GM12873 (cell line): ENCODE measurements around the gene EIF2B4.

Experiments used
- CTCF ChIP-seq: IDR thresholded peaks from 2 replicates; pipeline ENCODE4 v1.5.1; 2012; ENCODE audit warnings: low read depth, mild to moderate bottlenecking, moderate library complexity, low read length, control low read depth; ENCODE audit not compliant: insufficient read depth; ENCODE audit errors: missing control alignments

EIF2B4 gene

GRCh38 chr2:27320958-27321543 is 49.1 kb downstream of the EIF2B4 start:
- peak; percentile 7 for TF ChIP-seq CTCF

- no peak for TF ChIP-seq CTCF
Measured at GRCh38 chr2:27316655-27317412, 53.3 kb downstream of the EIF2B4 start.

- no peak for TF ChIP-seq CTCF
Measured at GRCh38 chr2:27315122-27315521, 55.0 kb downstream of the EIF2B4 start.

- no peak for TF ChIP-seq CTCF
Measured at GRCh38 chr2:27314709-27315108, 55.4 kb downstream of the EIF2B4 start.
